ENCODE measurements around the gene MRPL28.

DNA sequence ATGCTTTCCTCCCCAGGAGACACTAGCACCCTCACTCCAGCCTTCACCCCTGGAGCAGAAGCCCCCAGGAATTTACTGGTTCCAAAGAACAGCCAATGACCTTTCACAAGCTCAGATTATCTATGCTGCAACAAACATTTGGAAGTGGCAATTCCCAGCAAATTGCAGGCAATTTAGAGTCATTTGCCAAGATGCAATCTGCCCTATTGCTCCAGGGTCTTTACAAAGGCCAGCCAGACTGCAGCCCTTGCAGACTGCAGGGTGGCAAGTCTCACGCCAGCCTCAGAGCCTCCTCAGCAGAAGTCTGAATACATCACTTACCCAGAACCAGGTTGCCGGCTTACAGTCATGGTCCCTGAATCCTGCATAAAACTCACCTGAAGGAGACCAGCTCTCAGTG lies 39.6 kb downstream of the MRPL28 start:
- TF ChIP-seq, protein P1, sequence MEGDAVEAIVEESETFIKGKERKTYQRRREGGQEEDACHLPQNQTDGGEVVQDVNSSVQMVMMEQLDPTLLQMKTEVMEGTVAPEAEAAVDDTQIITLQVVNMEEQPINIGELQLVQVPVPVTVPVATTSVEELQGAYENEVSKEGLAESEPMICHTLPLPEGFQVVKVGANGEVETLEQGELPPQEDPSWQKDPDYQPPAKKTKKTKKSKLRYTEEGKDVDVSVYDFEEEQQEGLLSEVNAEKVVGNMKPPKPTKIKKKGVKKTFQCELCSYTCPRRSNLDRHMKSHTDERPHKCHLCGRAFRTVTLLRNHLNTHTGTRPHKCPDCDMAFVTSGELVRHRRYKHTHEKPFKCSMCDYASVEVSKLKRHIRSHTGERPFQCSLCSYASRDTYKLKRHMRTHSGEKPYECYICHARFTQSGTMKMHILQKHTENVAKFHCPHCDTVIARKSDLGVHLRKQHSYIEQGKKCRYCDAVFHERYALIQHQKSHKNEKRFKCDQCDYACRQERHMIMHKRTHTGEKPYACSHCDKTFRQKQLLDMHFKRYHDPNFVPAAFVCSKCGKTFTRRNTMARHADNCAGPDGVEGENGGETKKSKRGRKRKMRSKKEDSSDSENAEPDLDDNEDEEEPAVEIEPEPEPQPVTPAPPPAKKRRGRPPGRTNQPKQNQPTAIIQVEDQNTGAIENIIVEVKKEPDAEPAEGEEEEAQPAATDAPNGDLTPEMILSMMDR (conservative IDR thresholded peaks at IDR 0.05 in 1 of 2, IDR thresholded peaks at IDR 0.05 in 1 of 2; ENCODE audit: extremely low read depth in 1 of 2, insufficient read depth in 1 of 2, low read depth in 1 of 2, low read length in 2 of 2), result no peak
- TF ChIP-seq EZH2 (IDR thresholded peaks at IDR 0.05; ENCODE audit: borderline replicate concordance, low read length), result no peak
